Cardiac muscle cell (in vitro differentiated cells and primary cell): ENCODE measurements around the gene GRID1. TPM values are rescaled to one million over a fixed set of nuclear protein-coding genes. Genes with fewer than 3 reads are reported as not detected.

Source experiments
- DNase-seq, 2 donors: peaks; one replicate each; pipeline versions ENCODE4 v3.0.0 to v3.0.0-alpha.2; 2010 to 2017; ENCODE audit warnings: low read depth in 1 of 2, low spot score in 1 of 2
- H3K27ac ChIP-seq: fragments of 200-600 bp; sonication (generic); 2 replicates; pipeline ENCODE4 v1.5.1; 2016
- H3K27me3 ChIP-seq: fragments of 200-600 bp; sonication (generic); 2 replicates; pipeline ENCODE4 v1.6.0; 2016; ENCODE audit warnings: control low read depth
- H3K36me3 ChIP-seq: fragments of 200-600 bp; sonication (generic); 2 replicates; pipeline ENCODE4 v1.5.1; 2016; ENCODE audit warnings: control low read depth
- H3K4me1 ChIP-seq: fragments of 200-600 bp; sonication (generic); 2 replicates; pipeline ENCODE4 v1.8.1; 2017; ENCODE audit warnings: low read depth, mild to moderate bottlenecking, mixed run types
- H3K4me3 ChIP-seq: fragments of 200-600 bp; sonication (generic); 2 replicates; pipeline ENCODE4 v1.5.1; 2016; ENCODE audit warnings: mild to moderate bottlenecking
- H3K9me3 ChIP-seq: fragments of 200-600 bp; sonication (generic); 2 replicates; pipeline ENCODE4 v1.5.1; 2017; ENCODE audit warnings: low read depth, mild to moderate bottlenecking, control low read depth
- polyA plus RNA-seq: library from polyadenylated mRNA; unstranded; fragments of >200 nt; fragmentation: Nextera tagmentation; extraction: Ambion mirVana; gene quantifications from 2 replicates; pipeline ENCODE4 v1.2.1, GENCODE V29; 2016
- total RNA-seq: library from RNA; depleted of rRNA; stranded (reverse); fragments of >200 nt; gene quantifications from 2 replicates; pipeline ENCODE4 v1.2.3, GENCODE V29; 2016
- TF ChIP-seq, protein P1 (sequence below): IDR thresholded peaks from 2 replicates; pipeline ENCODE4 v1.5.1; 2012; ENCODE audit warnings: low read depth, mild to moderate bottlenecking, low read length

Gene GRID1
- total and polyA plus RNA-seq, 2 experiments from 2014 or later: 1.5 to 1.6 TPM

DNA sequence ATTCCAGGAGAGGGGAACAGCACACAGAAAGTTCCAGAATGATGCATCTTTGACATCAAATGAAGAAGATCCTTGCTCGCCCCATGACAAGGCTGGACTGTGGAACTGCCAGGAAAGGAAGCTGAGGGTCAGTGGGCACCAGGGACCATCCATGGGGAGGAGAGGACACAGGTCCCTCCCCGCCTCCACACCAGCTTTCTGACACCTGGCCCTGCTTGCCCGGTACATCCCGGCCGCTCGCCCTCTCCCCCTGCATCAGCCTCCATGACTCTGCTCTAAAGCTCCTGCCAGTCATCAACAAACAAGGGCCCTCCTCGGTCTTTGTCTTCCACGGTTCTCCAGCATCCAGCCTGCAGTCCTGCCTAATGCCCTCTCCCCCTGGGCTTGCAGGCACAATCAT, 222.3 kb downstream of the GRID1 start:
- H3K36me3 ChIP-seq: no peaks in the 10 kb centered on the region
- DNase-seq: no peak
- no peak overlapping the region for H3K4me3 ChIP-seq
- H3K9me3 ChIP-seq: no peaks in the 10 kb centered on the region
- H3K27me3 ChIP-seq: no peaks in the 10 kb centered on the region
- no peak overlapping the region for H3K27ac ChIP-seq
- H3K4me1 ChIP-seq: no peaks in the 10 kb centered on the region
- TF ChIP-seq, protein P1, sequence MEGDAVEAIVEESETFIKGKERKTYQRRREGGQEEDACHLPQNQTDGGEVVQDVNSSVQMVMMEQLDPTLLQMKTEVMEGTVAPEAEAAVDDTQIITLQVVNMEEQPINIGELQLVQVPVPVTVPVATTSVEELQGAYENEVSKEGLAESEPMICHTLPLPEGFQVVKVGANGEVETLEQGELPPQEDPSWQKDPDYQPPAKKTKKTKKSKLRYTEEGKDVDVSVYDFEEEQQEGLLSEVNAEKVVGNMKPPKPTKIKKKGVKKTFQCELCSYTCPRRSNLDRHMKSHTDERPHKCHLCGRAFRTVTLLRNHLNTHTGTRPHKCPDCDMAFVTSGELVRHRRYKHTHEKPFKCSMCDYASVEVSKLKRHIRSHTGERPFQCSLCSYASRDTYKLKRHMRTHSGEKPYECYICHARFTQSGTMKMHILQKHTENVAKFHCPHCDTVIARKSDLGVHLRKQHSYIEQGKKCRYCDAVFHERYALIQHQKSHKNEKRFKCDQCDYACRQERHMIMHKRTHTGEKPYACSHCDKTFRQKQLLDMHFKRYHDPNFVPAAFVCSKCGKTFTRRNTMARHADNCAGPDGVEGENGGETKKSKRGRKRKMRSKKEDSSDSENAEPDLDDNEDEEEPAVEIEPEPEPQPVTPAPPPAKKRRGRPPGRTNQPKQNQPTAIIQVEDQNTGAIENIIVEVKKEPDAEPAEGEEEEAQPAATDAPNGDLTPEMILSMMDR: no peak

DNA sequence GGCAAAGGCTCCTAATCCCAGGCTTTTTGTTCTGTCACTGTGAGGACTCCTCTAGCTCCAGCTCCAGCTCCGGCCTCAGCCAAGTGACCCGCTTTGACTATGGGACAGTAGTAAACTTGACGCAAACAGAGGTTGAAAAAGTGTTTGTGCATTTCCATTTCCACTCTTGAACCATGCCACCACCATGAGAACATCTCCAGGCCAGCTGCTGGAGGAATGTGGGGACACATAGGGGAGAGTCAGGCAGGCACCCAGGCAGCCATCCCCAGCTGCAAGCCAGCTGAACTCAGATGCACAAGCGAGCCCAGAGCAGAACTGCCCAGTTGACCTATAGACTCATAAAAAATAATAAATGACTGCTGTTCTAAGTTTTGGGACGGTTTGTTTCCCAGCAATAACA, 224.7 kb downstream of the GRID1 start:
- no peaks in the 10 kb centered on the region for H3K4me1 ChIP-seq
- H3K9me3 ChIP-seq: no peaks in the 10 kb centered on the region
- no peak for DNase-seq
- H3K27ac ChIP-seq: no peak overlapping the region
- TF ChIP-seq, protein P1: no peak
- no peaks in the 10 kb centered on the region for H3K27me3 ChIP-seq
- no peak overlapping the region for H3K4me3 ChIP-seq
- no peaks in the 10 kb centered on the region for H3K36me3 ChIP-seq

DNA sequence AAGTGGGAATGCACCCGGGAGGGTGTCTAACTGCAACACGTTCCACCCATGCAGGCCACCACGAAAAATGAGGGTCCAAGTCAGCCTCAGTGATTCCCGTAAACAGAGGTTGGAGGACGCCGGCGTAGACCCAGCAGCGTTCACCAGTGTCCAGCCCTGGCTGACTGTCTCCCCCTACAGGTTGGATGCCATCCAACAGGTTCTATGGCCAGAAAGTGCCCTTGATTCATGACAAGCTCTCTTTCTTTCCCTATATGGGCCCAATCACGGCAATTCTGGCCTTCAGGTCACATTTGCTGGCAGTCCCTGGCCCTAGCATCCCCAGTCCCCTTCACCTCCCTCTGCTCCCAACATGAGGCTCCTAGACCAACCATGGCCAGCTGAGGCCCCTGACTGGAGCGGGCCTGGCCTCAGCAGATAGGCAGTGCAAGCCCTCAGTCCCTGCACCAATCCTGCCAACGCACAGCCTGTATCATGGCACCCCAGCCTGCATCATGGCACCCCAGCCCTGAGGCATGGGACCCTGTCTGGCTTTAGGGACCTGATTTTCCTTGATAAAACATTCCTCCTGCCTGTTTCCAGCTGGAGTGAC, 227.4 kb downstream of the GRID1 start:
- H3K27ac ChIP-seq: no peak overlapping the region
- no peaks in the 10 kb centered on the region for H3K4me1 ChIP-seq
- TF ChIP-seq, protein P1: peak; percentile 43
- H3K9me3 ChIP-seq: no peaks in the 10 kb centered on the region
- peak; percentile 18 to 54 for DNase-seq
- H3K4me3 ChIP-seq: no peak overlapping the region
- H3K36me3 ChIP-seq: no peaks in the 10 kb centered on the region
- H3K27me3 ChIP-seq: no peaks in the 10 kb centered on the region

DNA sequence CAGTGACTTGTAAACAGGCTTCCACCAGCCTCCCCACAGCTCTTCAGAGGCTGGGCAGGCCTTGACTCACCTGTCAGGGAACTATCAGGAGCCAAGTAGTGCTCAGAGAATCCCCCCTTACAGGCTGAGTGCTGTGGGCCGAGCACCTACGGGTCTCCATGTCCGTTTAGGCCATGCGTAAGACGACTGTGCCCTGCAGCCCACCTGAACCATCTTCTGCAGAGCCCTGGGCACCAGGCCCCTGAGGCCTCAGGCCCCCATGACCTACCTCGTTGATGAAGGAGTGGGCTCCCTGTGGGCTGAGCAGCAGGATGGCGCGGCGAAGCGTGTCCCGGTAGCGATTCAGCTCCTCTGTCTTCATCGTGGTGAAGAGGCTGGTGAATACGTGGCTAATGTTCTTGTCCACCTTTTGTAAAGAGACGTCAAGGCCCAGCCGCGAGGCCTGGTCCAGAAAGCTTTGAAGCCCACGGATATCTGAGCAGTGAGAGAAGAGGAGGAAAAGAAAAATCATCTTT, 228.0 kb downstream of the GRID1 start:
- no peak overlapping the region for H3K27ac ChIP-seq
- no peaks in the 10 kb centered on the region for H3K27me3 ChIP-seq
- no peaks in the 10 kb centered on the region for H3K36me3 ChIP-seq
- no peaks in the 10 kb centered on the region for H3K4me1 ChIP-seq
- TF ChIP-seq, protein P1: no peak
- DNase-seq: no peak
- no peak overlapping the region for H3K4me3 ChIP-seq
- no peaks in the 10 kb centered on the region for H3K9me3 ChIP-seq

DNA sequence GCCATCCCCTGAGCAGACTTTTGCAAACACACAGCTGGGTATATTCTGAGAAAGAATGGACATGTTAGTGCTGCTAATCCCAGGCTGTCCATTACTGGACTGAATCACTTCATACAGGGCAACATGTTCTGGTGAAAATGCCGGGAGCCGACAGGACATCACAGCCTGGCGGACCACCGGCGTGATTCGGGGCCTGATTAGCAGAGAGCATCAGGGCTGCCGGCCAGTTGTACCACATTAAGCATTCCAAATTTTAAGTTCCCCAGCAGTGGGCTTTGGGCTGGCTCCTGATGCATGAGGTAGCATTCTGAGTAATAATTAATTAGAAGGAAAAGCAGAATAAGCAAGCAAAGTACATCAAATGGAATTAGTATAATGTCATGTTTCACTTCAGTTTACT, 229.0 kb downstream of the GRID1 start:
- no peak overlapping the region for H3K4me3 ChIP-seq
- no peaks in the 10 kb centered on the region for H3K36me3 ChIP-seq
- H3K27ac ChIP-seq: no peak overlapping the region
- H3K27me3 ChIP-seq: no peaks in the 10 kb centered on the region
- no peaks in the 10 kb centered on the region for H3K4me1 ChIP-seq
- TF ChIP-seq, protein P1: no peak
- no peak for DNase-seq
- no peaks in the 10 kb centered on the region for H3K9me3 ChIP-seq

DNA sequence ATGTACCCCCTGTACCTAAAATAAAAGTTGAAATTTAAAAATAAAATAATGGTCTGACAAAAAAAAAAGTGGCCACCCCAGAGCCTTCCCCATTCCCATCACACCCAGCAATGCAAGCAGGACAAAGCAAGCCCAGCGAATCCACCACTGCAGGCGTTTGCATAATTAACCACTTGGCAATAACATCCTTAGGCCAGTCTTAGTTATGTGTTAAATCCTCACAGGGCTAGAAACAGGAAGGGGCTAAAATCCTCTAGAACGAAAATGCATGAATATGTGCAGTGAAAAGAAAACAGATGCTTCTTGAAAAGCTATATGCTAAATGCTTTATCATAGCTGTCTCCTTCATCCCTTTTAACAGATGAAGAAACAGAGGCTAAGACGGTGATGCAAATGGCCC, 229.7 kb downstream of the GRID1 start:
- H3K27ac ChIP-seq: no peak overlapping the region
- no peaks in the 10 kb centered on the region for H3K27me3 ChIP-seq
- TF ChIP-seq, protein P1: no peak
- H3K4me1 ChIP-seq: no peaks in the 10 kb centered on the region
- no peak overlapping the region for H3K4me3 ChIP-seq
- no peaks in the 10 kb centered on the region for H3K9me3 ChIP-seq
- DNase-seq: no peak
- no peaks in the 10 kb centered on the region for H3K36me3 ChIP-seq
